K562 (cell line): ENCODE data around the gene ELOVL5. TPM values are rescaled to one million over a fixed set of nuclear protein-coding genes. Genes with fewer than 3 reads are reported as not detected.

Experiments used
- ARID3A ChIP-seq: IDR thresholded peaks from 2 replicates; pipeline ENCODE4 v1.6.1; 2012; ENCODE audit warnings: low read depth, low read length, improper control_type of control experiment, borderline replicate concordance
- BCLAF1 ChIP-seq, 2 experiments: fragments of 450-650 bp in 1 of 2; IDR thresholded peaks; 2 replicates each; pipeline ENCODE4 v1.6.1; 2011 to 2017; ENCODE audit warnings: low read depth in 2 of 2, antibody characterized with exemption in 1 of 2, borderline replicate concordance in 1 of 2, low read length in 1 of 2, mild to moderate bottlenecking in 1 of 2, mixed read lengths in 1 of 2; ENCODE audit not compliant: control insufficient read depth in 1 of 2
- MNT ChIP-seq, 2 experiments: fragments of 450-650 bp; conservative IDR thresholded peaks; 2 replicates each; pipeline ENCODE4 v1.6.1; 2017; ENCODE audit warnings: mild to moderate bottlenecking in 2 of 2, moderate library complexity in 2 of 2
- MXD1 ChIP-seq: fragments of 250-450 bp; sonication (Bioruptor Pico); IDR thresholded peaks from 2 replicates; pipeline ENCODE4 v1.8.0; 2021; ENCODE audit warnings: borderline replicate concordance, mild to moderate bottlenecking, moderate library complexity; ENCODE audit not compliant: poor library complexity, severe bottlenecking
- PHF20 ChIP-seq: fragments of 450-650 bp; IDR thresholded peaks from 2 replicates; pipeline ENCODE4 v1.6.1; 2018; ENCODE audit not compliant: partially characterized antibody
- SETDB1 ChIP-seq: IDR thresholded peaks from one replicate; pipeline ENCODE4 v1.6.1; 2012; ENCODE audit warnings: low read length, control low read depth, inconsistent platforms
- ZNF184 ChIP-seq: sonication (generic); formaldehyde crosslinking; IDR thresholded peaks from 2 replicates; pipeline ENCODE4 v1.5.0; 2020; ENCODE audit warnings: missing genetic modification reagents
- ZNF217 ChIP-seq: sonication (generic); formaldehyde crosslinking; IDR thresholded peaks from 2 replicates; pipeline ENCODE4 v1.8.0; 2022; ENCODE audit warnings: mild to moderate bottlenecking, missing genetic modification reagents
- ZNF232 ChIP-seq: sonication (generic); formaldehyde crosslinking; IDR thresholded peaks from 2 replicates; pipeline ENCODE4 v1.8.0; 2022; ENCODE audit warnings: mild to moderate bottlenecking, missing genetic modification reagents
- ZNF609 ChIP-seq: sonication (generic); formaldehyde crosslinking; IDR thresholded peaks from 2 replicates; pipeline ENCODE4 v1.8.1; 2023; ENCODE audit warnings: missing genetic modification reagents, mild to moderate bottlenecking, borderline replicate concordance
- ZNF644 ChIP-seq: fragments of 200-800 bp; sonication (Bioruptor generic); IDR thresholded peaks from 2 replicates; pipeline ENCODE4 v1.6.1; 2016; ENCODE audit warnings: low read depth, missing genetic modification characterization, missing compliant biosample characterization
- polyA plus RNA-seq, 8 experiments: library from polyadenylated mRNA; depleted of rRNA in 4 of 8; stranded (reverse) in 5 of 8; unstranded in 3 of 8; fragments of >200 nt; fragmentation: Nextera tagmentation in 2 of 8; fragmentation: Illumina TruSeq in 1 of 8; extraction: Ambion mirVana in 2 of 8; extraction: Trizol in 1 of 8; gene quantifications; 2 replicates each; pipeline versions ENCODE4 v1.2.1 to v1.2.3, GENCODE V29; 2011 to 2014; ENCODE audit warnings: inconsistent platforms in 1 of 8, missing spikeins in 1 of 8
- total RNA-seq, 7 experiments: library from RNA; depleted of rRNA in 6 of 7; stranded (reverse); fragments of >200 nt in 6 of 7; fragmentation: Illumina TruSeq in 2 of 7; extraction: Trizol in 2 of 7; gene quantifications; 2 replicates each; pipeline versions ENCODE4 v1.2.1 to v1.2.3, GENCODE V29; 2011 to 2021; ENCODE audit warnings: low replicate concordance in 1 of 7

The ELOVL5 gene
- total and polyA plus RNA-seq, 9 of the 15 experiments (the other 6 are each of a cell fraction or from before 2014, with no cell fraction given), result 70.6 to 245 (median 132) TPM

GRCh38 chr6:53359095-53359842 lies 10.5 kb upstream of the ELOVL5 start (continued):
- TF ChIP-seq SETDB1 (no peak), BCLAF1 (IDR thresholded peaks at IDR 0.05; ENCODE audit: borderline replicate concordance in 1 of 2, control insufficient read depth in 1 of 2, low read depth in 2 of 2, low read length in 1 of 2) (no peak), ZNF217 (CRISPR knock-in tag) (no peak), PHF20 (peak; percentile 43), MNT (conservative IDR thresholded peaks at IDR 0.05) (peak; percentile 42 to 78; a peak in 3 of 4 replicates), ZNF184 (no peak), ZNF609 (CRISPR knock-in tag) (no peak), MXD1 (no peak), ARID3A (peak; percentile 37; the same call in 1 of the 2 replicates), ZNF644 (tag) (0 out of 2 replicates have a peak, but pooled peaks have one; percentile 11), ZNF232 (no peak)
